ENCODE data around the gene NRARP. TPM values are rescaled to one million over a fixed set of nuclear protein-coding genes. Genes with fewer than 3 reads are reported as not detected.

Gene NRARP
- total RNA-seq, 1 donor from 2014 or later, result 51.7 TPM

- peak overlapping the region in 1 of 2 donors; percentile 48 for H3K4me3 ChIP-seq
- intact Hi-C loops (cut with DNase I), result no loop called here
- DNase-seq (ENCODE audit: low spot score in 2 of 2), result no peak
- peak overlapping the region; percentile 30 to 50 for H3K27ac ChIP-seq
- no peaks in the 10 kb centered on the region for H3K36me3 ChIP-seq
- peaks cover 23 to 24% of the 10 kb centered on the region in 2 donors for H3K4me1 ChIP-seq
- no peaks in the 10 kb centered on the region for H3K9me3 ChIP-seq
- no peak for TF ChIP-seq CTCF (IDR thresholded peaks at IDR 0.05)
- H3K27me3 ChIP-seq, result no peaks in the 10 kb centered on the region
Measured at GRCh38 chr9:137305798-137306065, 3.7 kb upstream of the NRARP start.

GRCh38 chr9:137305060-137305797 is 3.2 kb upstream of the NRARP start:
- Histone ChIP-seq H3K27ac (peak overlapping the region; percentile 19 to 50), H3K4me3 (peak overlapping the region; percentile 2 to 48), H3K4me1 (peaks cover 26 to 29% of the 10 kb centered on the region in 2 donors)

GRCh38 chr9:137304383-137305059 is 2.5 kb upstream of the NRARP start:
- Histone ChIP-seq H3K36me3 (no peaks in the 10 kb centered on the region), H3K4me3 (peak overlapping the region; percentile 2 to 48), H3K27ac (peak overlapping the region in 1 of 2 donors; percentile 19), H3K9me3 (no peaks in the 10 kb centered on the region), H3K27me3 (no peaks in the 10 kb centered on the region), H3K4me1 (peaks cover 26 to 29% of the 10 kb centered on the region in 2 donors)
- TF ChIP-seq CTCF (IDR thresholded peaks at IDR 0.05), result no peak
- DNase-seq (ENCODE audit: low spot score in 2 of 2), result peak in 1 of 2 donors; percentile 59
- intact Hi-C loops (cut with DNase I), result no loop called here

More at GRCh38 chr9:137305060-137305797, 3.2 kb upstream of the NRARP start:
- intact Hi-C loops (cut with DNase I), result no loop called here
- H3K27me3 ChIP-seq, result no peaks in the 10 kb centered on the region
- peak in 1 of 2 donors; percentile 66 for DNase-seq (ENCODE audit: low spot score in 2 of 2)
- TF ChIP-seq CTCF (IDR thresholded peaks at IDR 0.05), result peak in 2 of 3 experiments; percentile 15 to 25
- H3K9me3 ChIP-seq, result no peaks in the 10 kb centered on the region
- no peaks in the 10 kb centered on the region for H3K36me3 ChIP-seq

GRCh38 chr9:137303893-137304382 is 1.9 kb upstream of the NRARP start:
- intact Hi-C loops (cut with DNase I), result no loop called here
- Histone ChIP-seq H3K36me3 (no peaks in the 10 kb centered on the region), H3K9me3 (no peaks in the 10 kb centered on the region), H3K27me3 (peaks cover under 1% of the 10 kb centered on the region), H3K27ac (no peak overlapping the region), H3K4me3 (no peak overlapping the region), H3K4me1 (peaks cover 26 to 29% of the 10 kb centered on the region in 2 donors)
- DNase-seq (ENCODE audit: low spot score in 2 of 2), result no peak
- no peak for TF ChIP-seq CTCF (IDR thresholded peaks at IDR 0.05)

- TF ChIP-seq CTCF (IDR thresholded peaks at IDR 0.05), result no peak
- DNase-seq (ENCODE audit: low spot score in 2 of 2), result no peak
- Histone ChIP-seq H3K4me3 (no peak overlapping the region), H3K4me1 (peaks cover 26 to 29% of the 10 kb centered on the region in 2 donors), H3K27ac (peak overlapping the region in 1 of 2 donors; percentile 41), H3K9me3 (no peaks in the 10 kb centered on the region), H3K36me3 (no peaks in the 10 kb centered on the region), H3K27me3 (peaks cover 4% of the 10 kb centered on the region)
- intact Hi-C loops (cut with DNase I), result no loop called here
Measured at GRCh38 chr9:137303151-137303892, 1.3 kb upstream of the NRARP start.

All from ascending aorta (tissue), 2 donors.